Mononuclear cell (primary cell): ENCODE measurements around the gene CENPP. TPM values are rescaled to one million over a fixed set of nuclear protein-coding genes. Genes with fewer than 3 reads are reported as not detected.

ENCODE experiments used
- H3K27me3 ChIP-seq: 2 replicates; pipeline ENCODE4 v1.6.0; 2011; ENCODE audit warnings: low read length, control low read depth; ENCODE audit not compliant: insufficient read depth
- H3K4me1 ChIP-seq: 2 replicates; pipeline ENCODE4 v1.5.1; 2011; ENCODE audit warnings: mild to moderate bottlenecking, low read length, control low read depth; ENCODE audit not compliant: insufficient read depth
- H3K4me3 ChIP-seq: 2 replicates; pipeline ENCODE4 v1.5.1; 2011; ENCODE audit warnings: mild to moderate bottlenecking, low read length, moderate library complexity
- H3K9me3 ChIP-seq: 2 replicates; pipeline ENCODE4 v1.5.1; 2011; ENCODE audit warnings: low read depth, mild to moderate bottlenecking, control low read depth, low read length
- total RNA-seq: library from RNA; depleted of rRNA; stranded (reverse); fragments of >200 nt; gene quantifications from one replicate; pipeline ENCODE4 v1.2.3, GENCODE V29; 2012

Gene CENPP
- total RNA-seq, 1 donor, result 12.5 TPM

DNA sequence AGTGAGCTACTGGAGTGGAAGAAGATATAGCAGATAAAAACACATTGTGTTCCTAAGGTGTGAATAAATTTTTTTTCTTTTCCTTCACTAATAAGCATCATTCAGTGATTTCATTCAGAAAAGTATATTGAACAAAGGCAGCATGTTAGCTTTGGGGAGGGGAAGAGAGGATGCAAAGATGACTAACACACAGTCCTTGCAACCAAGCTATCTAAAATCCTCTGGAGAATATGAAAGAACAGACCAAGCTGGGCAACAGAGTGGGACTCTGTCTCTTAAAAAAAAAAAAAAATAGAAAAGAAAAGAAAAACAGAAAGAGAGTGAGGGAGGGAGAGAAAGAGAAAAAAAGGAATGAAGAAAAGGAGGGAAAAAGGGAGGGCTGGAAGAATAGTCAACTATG, 120.8 kb downstream of the CENPP start:
- no peaks in the 10 kb centered on the region for H3K9me3 ChIP-seq
- no peaks in the 10 kb centered on the region for H3K27me3 ChIP-seq
- no peaks in the 10 kb centered on the region for H3K4me1 ChIP-seq
- no peak overlapping the region for H3K4me3 ChIP-seq

DNA sequence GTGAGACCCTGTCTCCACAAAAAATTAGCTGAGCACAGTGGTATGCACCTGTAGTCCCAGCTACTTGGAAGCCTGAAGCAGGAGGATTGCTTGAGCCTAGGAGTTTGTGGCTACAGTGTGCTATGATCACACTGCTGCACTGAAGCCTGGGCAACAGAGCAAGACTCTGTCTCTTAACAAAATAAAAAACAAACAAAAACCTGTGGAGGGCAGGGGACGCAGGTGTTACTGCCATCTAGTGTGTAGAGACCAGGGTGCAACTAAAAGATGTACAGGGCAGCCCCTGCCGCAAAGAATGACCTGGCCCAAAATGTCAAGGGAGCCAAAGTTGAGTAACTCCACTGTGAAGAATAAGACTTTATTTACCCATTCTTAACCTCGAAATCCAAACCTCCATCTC, 129.5 kb downstream of the CENPP start:
- Histone ChIP-seq H3K27me3 (no peaks in the 10 kb centered on the region), H3K9me3 (no peaks in the 10 kb centered on the region), H3K4me3 (no peak overlapping the region), H3K4me1 (no peaks in the 10 kb centered on the region)

DNA sequence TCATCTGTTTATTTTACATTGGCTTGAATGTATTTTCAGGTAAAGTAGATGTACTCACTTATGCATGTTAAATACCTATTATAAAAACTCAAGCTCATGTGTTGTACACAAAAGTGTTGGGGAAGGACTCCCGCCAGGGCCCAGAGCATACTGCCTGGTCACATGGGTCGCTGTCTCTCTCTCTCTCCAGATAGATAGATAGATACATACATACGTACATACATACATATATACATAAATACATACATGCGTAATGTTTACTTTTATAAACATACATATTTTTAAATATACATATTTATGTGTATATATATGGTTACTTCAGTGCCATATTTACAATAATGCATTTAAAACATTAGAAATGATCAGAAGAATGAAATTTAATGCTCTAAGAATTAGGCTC, 131.8 kb downstream of the CENPP start:
- H3K9me3 ChIP-seq, result no peaks in the 10 kb centered on the region
- H3K4me1 ChIP-seq, result no peaks in the 10 kb centered on the region
- no peak overlapping the region for H3K4me3 ChIP-seq

DNA sequence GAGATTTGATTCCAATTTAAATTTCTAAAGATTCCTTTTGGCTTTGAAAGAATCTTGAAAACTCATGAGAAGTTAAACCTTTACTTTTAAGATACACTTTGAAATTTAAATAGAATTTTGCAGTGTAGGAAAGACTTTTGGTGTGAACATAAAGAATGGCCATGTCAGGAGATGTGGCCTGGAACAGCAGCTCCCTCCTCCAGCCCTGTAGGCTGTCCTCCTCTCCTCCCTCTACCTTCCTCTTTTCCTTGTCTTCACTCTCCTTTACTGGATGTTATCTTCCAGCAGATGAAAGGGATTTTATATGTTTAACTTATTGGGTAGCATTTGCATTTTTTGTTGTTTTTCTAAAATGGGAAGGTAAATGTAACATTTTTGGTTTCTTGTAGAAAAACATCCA, 137.6 kb downstream of the CENPP start:
- Histone ChIP-seq H3K4me1 (no peaks in the 10 kb centered on the region), H3K9me3 (no peaks in the 10 kb centered on the region), H3K4me3 (no peak overlapping the region), H3K27me3 (no peaks in the 10 kb centered on the region)

More for the DNA sequence above, 131.8 kb downstream of the CENPP start:
- no peaks in the 10 kb centered on the region for H3K27me3 ChIP-seq

DNA sequence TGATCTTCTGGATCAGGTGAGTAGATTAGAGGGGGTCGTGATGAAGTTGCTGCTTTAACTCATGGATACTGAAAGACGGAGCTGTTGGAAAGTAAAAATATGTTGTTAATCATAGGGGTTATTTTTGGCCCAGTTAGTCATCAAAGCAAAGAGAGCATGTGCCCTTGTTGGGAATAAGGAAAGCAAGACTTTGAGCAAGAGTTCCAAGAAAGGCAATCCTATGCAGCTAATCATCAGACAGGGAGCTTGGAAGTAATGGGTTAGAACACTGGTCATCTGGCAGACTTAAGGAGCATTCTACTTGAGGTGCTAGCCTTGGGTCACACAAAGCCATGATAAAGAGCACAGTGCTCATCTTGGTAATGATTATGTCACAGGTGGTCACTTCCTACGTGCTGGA, 138.2 kb downstream of the CENPP start:
- no peak overlapping the region for H3K4me3 ChIP-seq
- no peaks in the 10 kb centered on the region for H3K27me3 ChIP-seq
- H3K9me3 ChIP-seq, result no peaks in the 10 kb centered on the region
- H3K4me1 ChIP-seq, result no peaks in the 10 kb centered on the region

DNA sequence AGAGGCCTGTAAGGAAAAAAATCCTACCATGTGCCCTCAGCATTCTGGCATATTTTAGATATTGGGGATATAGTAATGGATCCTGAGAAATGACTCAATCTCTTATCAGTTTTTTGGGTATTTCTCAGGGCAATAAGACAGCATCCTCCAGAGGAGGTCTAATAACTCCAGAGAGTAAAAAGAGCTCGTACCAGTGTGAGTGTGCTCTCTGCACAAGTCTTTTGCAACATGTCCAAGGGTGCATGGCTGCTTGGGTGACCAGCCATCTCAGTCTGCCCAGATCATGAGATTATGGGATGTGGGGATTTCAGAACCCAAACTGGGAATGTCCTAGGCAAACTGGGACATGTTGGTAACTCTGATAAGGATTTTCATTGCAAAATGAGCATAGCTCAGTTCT, 141.3 kb downstream of the CENPP start:
- Histone ChIP-seq H3K9me3 (no peaks in the 10 kb centered on the region), H3K4me1 (no peaks in the 10 kb centered on the region), H3K27me3 (no peaks in the 10 kb centered on the region), H3K4me3 (no peak overlapping the region)

DNA sequence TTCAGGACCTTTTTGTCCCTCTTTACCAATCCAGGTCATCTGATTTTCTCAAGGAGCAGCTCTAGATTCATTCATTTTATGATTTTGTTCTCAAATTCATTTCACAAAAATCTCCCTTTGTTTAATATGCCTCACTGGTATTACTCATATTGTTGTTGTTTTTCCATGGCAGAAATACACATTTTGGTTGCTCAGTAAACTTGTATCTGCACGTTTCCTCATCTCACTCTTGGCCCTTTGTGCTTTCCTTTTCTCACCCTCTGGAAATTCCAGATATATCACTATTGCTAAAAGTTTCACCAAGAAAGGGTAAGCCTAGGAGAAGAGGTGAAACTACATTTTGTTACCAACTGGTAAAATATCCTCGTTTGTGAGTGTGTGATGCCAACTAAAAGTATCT, 141.8 kb downstream of the CENPP start:
- Histone ChIP-seq H3K27me3 (no peaks in the 10 kb centered on the region), H3K4me1 (no peaks in the 10 kb centered on the region), H3K9me3 (no peaks in the 10 kb centered on the region), H3K4me3 (no peak overlapping the region)

DNA sequence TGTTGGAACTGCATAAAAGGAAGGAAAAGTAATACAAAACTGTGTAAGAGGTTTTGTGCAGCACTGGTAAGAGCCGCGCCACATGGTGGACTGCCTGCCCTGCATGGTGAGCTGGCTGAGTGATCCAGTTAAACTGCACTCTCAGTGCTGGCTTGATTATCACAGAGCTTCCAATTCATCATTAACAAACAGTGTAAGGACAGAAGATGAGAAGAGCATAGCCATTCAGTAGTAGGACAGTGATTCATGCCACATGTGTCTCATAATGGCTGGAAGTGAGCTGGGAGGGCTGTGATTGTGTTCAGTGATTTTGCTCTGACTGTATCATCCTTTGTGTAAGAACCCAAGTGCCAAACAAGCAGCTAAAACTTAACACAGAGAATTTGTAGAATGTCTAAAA, 142.5 kb downstream of the CENPP start:
- H3K4me1 ChIP-seq, result no peaks in the 10 kb centered on the region
- H3K4me3 ChIP-seq, result no peak overlapping the region
- no peaks in the 10 kb centered on the region for H3K27me3 ChIP-seq
- no peaks in the 10 kb centered on the region for H3K9me3 ChIP-seq

DNA sequence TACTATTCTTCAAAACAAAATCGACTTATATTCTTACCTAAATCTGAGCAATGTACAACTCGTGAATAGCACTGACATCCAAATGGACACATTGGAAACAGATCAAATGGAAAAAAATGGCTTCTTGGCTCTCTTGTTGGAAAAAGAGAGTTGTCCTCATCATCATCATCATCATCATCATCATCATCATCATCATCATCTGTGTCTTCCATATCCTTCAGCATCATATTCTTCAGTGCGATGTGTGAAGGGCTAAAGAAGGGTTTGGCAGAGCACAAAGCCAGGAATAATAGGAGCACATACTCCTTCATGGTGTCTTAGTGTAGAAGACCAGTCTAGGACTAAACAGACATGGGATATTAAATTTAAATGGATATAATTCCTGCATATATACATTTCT, 148.8 kb downstream of the CENPP start:
- Histone ChIP-seq H3K9me3 (no peaks in the 10 kb centered on the region), H3K4me3 (no peak overlapping the region), H3K27me3 (no peaks in the 10 kb centered on the region), H3K4me1 (no peaks in the 10 kb centered on the region)

DNA sequence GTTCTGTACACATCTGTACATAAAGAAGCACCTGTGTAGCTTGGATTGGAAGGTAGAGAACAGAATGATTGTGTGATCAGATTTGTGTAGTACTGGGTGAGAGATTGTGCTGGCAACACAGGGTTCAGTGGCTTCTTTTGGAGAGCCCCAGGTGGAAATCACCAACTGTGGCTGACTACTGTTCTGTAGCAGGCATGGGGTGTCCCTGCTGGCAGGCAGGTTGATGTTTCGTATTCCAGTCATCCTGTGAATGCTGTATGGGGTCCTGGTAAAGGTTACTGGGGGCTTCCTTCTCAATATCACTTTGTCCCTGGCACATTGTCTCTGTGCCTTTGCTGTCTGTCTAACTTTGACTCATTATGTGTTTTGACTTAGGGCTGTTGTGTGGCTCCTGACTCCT, 151.2 kb downstream of the CENPP start:
- H3K4me3 ChIP-seq, result no peak overlapping the region
- no peaks in the 10 kb centered on the region for H3K9me3 ChIP-seq
- no peaks in the 10 kb centered on the region for H3K4me1 ChIP-seq
- no peaks in the 10 kb centered on the region for H3K27me3 ChIP-seq

DNA sequence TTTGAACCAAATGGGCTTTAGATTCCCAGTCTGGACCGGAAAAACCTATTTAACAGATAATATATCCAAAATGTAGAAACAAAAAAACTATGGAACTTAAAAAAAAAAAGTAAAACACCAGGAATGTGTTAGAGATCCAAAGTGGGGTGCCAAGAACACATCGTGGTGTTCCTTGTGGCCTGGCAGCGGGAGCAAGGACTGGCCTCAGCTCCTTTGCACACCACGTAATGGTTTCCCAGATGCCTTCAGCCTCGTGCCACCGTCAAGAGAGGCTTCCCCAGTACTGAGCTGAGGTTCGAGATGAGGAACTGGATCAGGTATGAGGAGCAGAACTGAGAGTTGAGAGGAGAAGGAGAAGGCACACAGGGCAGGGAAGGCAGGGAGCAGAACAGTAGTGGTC, 153.0 kb downstream of the CENPP start:
- Histone ChIP-seq H3K27me3 (no peaks in the 10 kb centered on the region), H3K4me1 (no peaks in the 10 kb centered on the region), H3K4me3 (no peak overlapping the region), H3K9me3 (no peaks in the 10 kb centered on the region)

DNA sequence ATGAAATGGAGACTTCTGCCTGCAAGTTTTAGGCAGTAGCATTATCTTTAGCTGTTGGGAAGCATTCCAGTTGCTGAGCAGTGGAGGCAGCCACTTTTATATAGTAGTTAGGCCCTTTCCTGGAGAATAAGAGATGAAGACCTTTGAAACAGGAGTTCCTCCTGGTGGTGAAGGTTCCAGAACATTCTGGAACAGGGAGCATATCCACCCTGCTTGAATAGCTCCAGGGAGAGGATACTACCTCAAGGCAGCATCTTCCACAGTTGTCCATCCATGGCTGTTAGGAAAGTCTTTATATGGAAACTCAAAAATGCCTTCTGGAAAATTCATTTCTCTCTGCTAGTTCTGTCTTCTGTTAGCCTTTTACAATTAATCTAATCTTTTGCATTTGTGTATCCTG, 153.6 kb downstream of the CENPP start:
- no peaks in the 10 kb centered on the region for H3K4me1 ChIP-seq
- H3K27me3 ChIP-seq, result no peaks in the 10 kb centered on the region
- no peak overlapping the region for H3K4me3 ChIP-seq
- no peaks in the 10 kb centered on the region for H3K9me3 ChIP-seq

DNA sequence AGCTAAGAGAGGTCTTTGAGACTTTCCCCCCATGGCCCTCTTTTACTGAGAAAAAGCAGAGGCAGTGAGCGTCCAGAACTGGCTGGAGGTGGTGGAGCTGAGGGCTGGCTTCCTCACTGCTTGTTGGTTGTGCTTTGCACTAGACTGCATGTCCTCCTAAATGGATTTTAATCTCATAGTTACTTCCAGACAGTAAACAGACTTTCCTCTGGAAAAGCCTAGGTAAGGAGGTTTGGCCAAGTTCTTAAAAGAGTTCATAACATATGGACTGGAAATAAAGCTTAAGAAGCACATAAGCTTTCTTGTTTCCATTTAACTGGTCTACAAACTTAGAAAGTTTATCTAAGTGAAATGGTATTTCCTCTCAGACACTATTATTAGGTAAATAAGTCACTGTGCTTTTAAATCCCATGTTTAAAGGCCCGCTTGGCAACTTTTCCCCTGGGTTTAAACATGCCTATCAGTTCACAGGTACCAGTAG, 154.6 kb downstream of the CENPP start:
- Histone ChIP-seq H3K4me1 (no peaks in the 10 kb centered on the region), H3K27me3 (no peaks in the 10 kb centered on the region), H3K4me3 (no peak overlapping the region), H3K9me3 (no peaks in the 10 kb centered on the region)

DNA sequence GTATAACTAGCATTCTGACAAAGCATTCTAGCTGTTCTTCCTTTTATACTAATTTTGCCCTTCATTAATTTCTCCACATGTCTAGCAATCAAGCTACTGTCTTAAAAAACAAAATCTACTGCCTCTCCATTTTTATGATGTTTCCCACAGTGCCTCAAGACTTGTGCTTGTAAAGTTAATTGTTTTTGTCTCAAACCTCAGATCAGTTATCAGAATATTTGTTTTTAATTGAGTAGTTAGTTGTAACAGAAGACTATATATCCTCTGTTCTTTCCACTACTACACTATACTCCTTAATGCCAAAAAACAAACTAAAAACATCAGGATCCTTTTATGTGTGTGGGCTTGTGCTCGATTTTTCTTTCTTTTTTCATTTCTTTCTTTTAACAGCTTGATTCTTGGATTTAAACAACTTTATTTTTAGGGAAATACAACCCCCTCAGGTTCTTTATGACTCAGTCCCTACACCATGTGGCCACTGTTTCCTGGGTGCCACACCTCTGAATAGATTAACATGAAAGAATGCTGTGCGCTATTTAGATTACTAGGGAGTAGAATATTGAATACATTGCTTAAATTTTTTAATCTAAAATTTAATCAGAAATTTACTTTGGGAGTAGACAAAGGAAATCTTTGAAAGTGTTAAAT, 155.4 kb downstream of the CENPP start:
- H3K4me1 ChIP-seq, result no peaks in the 10 kb centered on the region
- H3K27me3 ChIP-seq, result no peaks in the 10 kb centered on the region
- H3K4me3 ChIP-seq, result no peak overlapping the region
- H3K9me3 ChIP-seq, result no peaks in the 10 kb centered on the region

DNA sequence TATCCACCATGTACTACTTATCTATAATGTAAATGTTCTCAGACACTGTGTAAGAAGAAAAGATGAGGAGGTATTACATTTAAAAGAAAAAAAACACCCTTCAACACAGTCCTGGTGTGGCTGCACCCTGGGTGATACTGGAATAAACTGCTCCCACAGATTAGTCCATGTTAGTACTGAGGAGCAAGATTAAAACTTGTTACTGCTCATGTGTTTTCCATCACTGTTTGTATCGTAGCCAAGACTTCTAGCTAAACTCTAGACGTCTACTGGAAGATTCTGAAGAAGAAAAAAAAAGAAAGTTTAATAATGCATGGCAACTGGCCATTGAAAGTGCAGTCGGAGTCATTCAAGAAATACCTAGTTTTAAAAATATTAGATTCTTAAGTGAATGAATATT, 156.6 kb downstream of the CENPP start, which contains the start of gene ASPN:
TSS of gene ASPN (minus strand) at position 178 of the 400 bp plus-strand sequence.
- Histone ChIP-seq H3K4me1 (no peaks in the 10 kb centered on the region), H3K9me3 (no peaks in the 10 kb centered on the region), H3K27me3 (no peaks in the 10 kb centered on the region), H3K4me3 (no peak within 1 kb of the TSS)

DNA sequence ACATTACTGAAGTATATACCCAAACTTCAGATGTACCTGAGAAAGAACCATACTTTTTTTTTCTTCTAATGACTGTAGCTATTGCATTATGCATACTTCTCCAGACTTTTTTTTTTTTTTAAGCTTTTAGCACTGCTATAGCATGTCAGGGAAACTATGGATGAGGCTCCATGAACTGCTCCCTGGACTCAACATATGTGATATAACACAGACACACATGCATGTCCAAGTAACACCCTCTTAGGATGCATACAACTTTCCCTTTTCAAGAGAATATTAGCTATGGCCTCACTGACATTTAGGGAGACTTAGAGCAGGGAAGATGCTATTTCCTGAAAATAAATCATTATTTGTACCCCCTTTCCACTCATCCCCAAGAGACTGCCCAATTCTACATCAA, 157.1 kb downstream of the CENPP start:
- no peaks in the 10 kb centered on the region for H3K4me1 ChIP-seq
- H3K4me3 ChIP-seq, result no peak overlapping the region
- no peaks in the 10 kb centered on the region for H3K9me3 ChIP-seq

More for the DNA sequence above, 157.1 kb downstream of the CENPP start:
- H3K27me3 ChIP-seq, result no peaks in the 10 kb centered on the region
